HCEC 1CT (cell line): Measurements from ENCODE around the gene DGCR6.
"Not testable (repeated sequence)": the region's sequence is repeated elsewhere in the genome, so short reads cannot be mapped to it uniquely, and the experiment has no call there.

Source experiments
- DNase-seq: peaks from one replicate; pipeline ENCODE4 v3.0.0-alpha.2; 2017

Gene DGCR6

DNA sequence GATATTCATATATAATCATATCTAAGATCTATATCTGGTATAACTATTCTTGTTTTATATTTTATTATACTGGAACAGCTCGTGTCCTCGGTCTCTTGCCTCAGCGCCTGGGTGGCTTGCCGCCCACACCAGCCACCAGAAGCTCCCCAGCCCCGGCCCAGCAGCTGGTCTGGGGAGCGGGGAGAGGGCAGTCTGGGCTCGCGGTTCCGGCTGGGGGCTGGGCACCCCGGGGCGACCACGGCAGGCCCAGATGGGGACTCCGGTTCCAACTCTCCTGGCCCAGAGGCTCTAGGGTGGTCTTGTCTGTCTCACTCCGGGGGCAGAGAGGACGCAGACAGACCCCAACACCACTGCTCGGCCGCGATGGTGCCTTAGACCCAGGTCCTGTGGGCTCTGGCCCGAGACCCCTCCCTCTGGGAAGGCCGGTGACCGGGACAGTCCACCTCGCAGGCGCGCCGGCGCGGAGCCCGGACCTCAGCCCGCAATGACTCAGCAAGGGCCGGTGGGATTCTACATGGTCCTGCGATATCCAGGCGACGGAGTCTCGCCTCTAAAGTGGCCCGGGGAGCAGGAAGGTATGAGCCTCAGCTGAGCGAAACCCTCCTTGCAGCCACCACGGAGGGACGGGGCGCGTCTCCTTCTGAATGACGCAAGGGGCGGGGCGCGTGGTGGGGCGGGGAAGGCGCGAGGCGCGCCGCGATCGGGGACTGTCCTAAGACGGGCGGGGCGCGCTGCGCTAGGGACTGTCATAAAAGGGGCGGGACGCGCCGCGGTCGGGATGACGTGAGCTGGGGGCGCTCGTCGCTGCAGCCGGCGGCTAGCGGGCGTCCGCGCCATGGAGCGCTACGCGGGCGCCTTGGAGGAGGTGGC is at the start of gene DGCR6:
DGCR6 (plus strand) TSS at position 781 of the 870 bp plus-strand sequence; CDS start at position 836, 55 bp downstream.
- DNase-seq: no peak

DNA sequence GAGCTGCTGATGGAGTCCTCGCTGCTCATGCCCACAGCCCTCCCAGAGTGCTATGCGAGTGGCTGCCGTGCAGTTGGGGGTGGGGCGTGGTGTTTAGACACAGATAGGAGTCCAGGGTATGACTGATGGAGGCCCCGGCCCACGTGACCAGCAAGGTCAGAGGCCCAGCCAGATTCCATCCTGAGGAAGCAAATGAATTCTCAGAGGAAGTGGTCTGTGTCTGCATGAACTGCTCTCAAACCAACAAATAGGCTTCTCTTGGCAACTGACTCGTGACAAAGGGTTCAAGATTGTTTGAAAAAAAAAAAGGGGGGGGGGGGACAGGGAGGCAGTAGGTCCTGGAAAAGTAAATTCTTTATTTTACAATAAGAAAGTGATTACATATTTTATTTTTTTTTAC is 46.8 kb upstream of the DGCR6 start:
- not testable (repeated sequence) for DNase-seq

DNA sequence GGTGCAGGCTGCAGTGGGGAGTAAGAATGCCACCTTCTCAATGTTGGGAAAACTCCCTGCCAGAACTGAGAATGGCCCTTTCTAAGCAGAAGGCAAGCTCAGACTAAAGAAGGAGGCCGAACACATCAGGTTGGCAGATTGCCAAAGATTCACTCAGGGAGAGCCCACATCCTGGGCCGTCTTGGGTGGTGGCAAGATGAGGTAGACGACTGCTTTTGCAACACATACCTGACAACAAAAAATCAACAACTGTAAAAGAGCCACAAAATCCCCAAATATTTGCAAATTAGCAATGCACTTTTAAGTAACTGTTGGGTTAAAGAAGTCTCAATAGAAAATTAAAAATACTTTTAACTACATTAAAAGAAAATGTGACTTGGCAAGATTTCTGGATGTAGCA is 24.9 kb upstream of the DGCR6 start:
- not testable (repeated sequence) for DNase-seq

DNA sequence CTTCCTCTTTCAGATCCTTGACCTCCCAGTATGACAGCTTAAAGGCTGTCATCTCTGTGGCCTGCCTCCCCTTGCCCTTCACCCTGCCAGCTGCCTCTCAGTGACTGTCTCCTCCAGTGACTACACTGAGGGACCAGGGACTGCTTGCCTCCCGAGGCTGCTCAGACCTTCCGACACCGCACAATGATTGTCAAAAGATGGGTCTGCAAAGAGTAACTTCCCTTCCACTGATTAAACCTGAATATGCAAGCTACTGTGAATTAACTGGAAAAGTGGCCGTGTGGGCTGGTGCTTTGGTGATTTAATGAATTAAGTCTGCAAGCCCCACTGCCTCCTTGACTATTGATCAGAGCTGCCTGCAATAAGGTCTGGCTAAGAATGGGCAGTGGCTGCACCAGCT is 21.7 kb upstream of the DGCR6 start:
- not testable (repeated sequence) for DNase-seq

DNA sequence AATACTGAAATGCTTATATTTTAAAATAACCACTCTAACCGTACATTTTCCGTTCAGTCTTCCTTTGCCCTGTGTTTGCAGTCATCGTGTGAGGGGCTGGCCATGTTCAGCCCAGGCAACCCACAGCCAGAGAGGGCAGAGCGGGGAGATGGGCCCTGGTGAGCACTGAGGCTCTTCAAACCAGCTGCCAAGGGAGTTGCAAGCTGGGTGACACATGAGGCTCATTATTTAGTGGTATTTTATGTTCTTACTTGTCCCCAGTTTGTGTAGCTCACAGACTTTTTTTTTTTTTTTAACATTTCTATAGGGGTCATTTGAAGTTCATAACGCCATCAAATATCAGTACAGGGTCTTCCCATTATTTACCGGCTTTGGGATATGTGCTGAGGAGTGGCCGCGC is 18.0 kb upstream of the DGCR6 start:
- DNase-seq: no peak

DNA sequence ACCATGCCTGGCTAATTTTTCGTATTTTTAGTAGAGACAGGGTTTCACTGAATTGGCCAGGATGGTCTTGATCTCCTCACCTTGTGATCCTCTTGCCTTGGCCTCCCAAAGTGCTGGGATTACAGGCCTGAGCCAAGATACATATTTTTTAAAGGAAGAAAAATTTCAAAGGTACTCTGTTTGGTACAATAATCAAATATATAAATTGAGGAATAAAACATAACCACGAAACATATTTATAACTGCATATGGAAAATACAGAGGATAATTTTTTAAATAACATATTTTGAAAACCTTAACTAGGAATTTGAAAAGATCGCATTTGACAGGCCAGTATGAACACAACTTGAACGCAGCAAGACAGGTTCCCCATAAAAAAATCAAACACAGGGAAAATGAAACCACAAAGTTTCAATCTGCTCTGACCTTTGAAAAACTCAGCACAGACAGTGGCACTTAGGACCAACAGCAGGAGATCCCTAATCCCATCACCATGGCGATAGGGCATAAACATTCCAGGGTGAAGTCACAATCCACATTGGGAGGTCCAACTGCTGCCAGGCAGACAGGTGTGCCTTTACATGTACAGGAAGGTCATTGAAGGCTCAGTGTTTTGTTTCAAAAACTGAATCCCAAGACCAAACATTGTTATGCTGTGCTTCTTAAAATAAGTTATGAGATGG is 15.5 kb upstream of the DGCR6 start:
- DNase-seq: not testable (repeated sequence)

DNA sequence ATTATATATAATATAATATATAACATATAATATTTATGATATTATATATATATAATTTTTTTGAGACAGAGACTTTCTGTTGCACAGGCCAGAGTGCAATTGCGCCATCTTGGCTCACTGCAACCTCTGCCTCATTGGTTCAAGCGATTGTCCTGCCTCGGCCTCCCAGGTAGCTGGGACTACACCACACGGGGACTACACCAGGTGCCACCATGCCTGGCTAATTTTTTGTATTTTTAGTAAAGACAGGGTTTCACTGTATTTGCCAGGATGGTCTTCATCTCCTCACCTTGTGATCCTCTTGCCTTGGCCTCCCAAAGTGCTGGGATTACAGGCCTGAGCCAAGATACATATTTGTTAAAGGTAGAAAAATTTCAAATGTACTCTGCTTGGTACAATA is 12.3 kb upstream of the DGCR6 start:
- not testable (repeated sequence) for DNase-seq

- DNase-seq: not testable (repeated sequence)
These were observed 10.0 kb upstream of the DGCR6 start for GRCh38 chr22:18896037-18896657.

DNA sequence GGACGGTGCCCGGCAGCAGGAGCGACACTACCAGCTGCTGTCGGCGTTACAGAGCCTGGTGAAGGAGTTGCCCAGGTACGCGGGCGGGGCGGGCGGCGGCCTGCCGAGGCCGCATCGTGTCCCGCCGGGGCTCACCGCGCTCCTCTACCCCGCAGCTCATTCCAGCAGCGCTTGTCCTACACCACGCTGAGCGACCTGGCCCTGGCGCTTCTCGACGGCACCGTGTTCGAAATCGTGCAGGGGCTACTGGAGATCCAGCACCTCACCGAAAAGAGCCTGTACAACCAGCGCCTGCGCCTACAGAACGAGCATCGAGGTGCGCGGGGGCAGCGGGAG is 258 bp downstream of the DGCR6 start:
- DNase-seq: not testable (repeated sequence)

DNA sequence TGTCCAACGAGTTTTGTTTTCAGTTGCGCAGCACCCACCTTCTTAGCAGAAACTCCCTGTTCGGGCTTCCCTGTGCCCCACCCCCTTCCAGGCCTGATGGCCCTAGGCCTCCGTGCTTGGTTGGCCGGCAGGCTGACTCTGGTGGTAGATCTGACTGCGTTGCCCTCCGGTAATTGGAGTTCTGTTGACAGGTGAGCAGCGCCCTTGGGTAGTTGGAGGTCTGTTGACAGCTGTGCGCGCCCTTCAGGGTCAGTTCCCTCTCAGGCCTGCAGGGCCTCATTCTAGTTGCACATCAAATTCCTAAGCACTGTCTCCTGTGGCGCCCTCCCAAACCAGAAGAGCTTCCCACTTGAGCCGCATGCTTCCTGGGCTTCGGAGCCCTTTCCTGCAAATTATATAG is 776 bp downstream of the DGCR6 start:
- DNase-seq: no peak

DNA sequence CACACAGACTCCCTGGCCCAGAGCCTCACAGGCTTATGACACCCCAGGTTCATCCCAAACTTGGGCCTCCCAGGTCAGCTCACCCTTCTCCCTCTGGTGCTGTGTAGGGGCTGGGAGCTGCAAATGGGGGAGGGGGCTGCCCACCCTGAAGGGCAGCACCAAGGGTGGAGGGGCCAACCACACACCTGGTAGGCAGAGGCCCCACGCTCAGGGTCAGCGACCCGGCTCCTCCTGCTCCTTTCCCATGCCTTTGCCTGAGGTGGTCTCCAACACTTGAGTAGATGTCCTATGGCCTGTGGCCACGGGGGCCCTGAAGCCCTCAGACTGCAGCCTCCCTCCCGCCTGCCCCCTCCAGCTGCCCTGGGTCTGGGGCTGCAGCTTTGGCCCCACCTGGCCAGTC is 3.4 kb downstream of the DGCR6 start:
- no peak for DNase-seq

- DNase-seq: not testable (repeated sequence)
These were observed 5.4 kb downstream of the DGCR6 start for GRCh38 chr22:18911535-18911934.

GRCh38 chr22:18912264-18912946 is 6.3 kb downstream of the DGCR6 start:
- not testable (repeated sequence) for DNase-seq

GRCh38 chr22:18914558-18914957 is 8.4 kb downstream of the DGCR6 start:
- DNase-seq: not testable (repeated sequence)

- DNase-seq: not testable (repeated sequence)
These were observed 9.4 kb downstream of the DGCR6 start for GRCh38 chr22:18915550-18915949.

DNA sequence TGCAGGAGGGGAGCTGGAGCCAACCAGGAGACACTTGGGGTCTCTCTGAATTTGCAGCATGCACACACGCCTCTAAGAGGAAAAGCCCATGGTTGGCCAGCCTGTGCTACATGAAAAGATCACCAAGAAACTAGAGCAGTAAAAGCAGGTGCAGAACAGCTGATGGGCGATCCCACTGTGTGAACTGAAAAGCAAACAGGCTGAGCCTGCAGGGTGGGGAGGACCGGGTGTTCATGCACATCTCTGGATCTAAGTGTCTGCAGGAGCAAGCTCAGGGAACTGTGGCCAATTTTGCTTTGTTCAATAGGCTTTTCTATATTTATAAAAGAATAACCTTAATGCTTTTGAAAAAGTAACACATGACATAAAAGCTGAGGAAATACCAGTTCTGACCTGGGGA is 11.7 kb downstream of the DGCR6 start:
- not testable (repeated sequence) for DNase-seq

- not testable (repeated sequence) for DNase-seq
These were observed 14.3 kb downstream of the DGCR6 start for GRCh38 chr22:18920257-18920902.

DNA sequence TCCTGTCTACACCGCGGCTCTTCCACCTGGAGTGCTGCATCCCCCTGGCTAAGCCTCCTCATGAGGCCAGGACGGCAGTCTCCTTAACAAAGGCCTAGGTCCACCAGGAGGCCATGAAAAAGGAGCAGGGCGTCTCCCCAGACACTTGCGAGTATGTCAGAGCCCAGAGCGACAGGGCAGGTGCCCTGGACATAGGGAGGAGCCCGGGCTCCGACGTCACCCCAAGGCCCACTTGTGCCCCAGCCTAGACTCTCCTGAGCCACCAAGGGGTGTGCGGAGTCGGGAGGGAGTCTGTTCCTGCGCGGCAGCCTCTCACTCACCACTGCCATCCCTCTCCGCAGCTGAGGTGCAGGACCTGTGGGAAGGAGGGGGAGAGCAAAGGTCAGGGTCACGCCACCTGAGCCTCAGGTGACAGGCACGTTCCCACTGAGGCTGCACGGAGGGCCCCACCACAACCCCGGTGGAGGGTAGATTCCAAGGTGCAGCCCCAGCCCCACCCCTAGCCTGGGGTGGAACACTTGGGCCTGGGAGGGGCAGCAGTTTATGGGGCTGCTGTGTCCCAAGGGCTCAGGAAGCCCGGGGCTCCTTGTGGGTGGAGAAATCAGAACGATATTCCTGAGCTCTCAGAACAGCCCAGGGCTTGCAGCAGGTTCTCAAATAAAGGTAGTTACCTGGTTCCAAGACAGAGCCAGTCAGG is 19.4 kb downstream of the DGCR6 start:
- DNase-seq: no peak

- no peak for DNase-seq
These were observed 20.9 kb downstream of the DGCR6 start for GRCh38 chr22:18927020-18927419.

GRCh38 chr22:18927573-18927972 is 21.5 kb downstream of the DGCR6 start:
- no peak for DNase-seq

DNA sequence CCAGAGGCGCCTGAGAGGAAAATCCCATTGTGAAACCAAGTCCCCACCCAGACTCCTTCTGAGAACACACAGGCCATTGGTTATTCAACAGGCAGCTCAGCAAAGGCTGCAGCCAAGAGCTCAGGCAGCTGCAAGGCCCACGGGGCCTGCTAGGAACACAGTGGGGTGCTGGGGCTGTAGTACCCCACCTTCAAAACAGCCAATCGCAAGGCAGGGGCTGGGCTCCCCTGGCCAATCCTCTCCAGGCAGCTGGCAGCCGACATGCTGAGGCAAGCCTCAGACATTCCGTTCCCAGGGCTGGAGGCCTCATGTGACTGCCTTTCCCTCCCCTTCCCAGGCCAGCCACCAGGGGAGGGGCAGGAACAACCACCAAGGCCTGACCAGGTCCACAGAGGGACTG is 23.3 kb downstream of the DGCR6 start:
- DNase-seq: no peak
